NCI-H1694 treated with DMSO at 0.1 percent for 48 hours (cell line): ENCODE data around the gene PRKACB.
"Not testable (repeated sequence)": the region's sequence is repeated elsewhere in the genome, so short reads cannot be mapped to it uniquely, and the experiment has no call there.

ENCODE experiments used
- DNase-seq: peaks from one replicate; lab custom pipeline; 2025; lab: John Stamatoyannopoulos, UW

PRKACB gene

GRCh38 chr1:84269306-84269705, 125.2 kb downstream of the PRKACB start:
- DNase-seq = no peak

- DNase-seq = no peak
Observed at GRCh38 chr1:84271441-84272151, 127.5 kb downstream of the PRKACB start.

DNA sequence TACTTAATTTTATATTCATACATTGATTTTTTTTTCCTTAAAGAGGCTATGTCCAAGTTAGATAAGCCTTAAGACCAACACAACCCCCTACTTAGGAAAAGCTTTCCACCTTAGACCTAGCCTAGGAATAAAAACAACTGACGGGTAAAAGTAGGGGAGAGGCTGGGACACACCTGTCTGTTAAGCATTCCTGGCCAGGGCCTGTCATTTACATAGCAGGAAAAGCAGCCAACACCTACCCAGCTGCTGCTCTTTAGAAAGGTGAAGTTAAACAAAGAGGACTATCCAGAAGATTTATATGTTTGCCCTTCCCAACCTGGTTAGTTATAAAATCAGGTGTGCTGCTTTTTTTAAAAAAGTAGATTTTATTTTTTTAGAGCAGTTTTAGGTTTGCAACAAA, 128.3 kb downstream of the PRKACB start:
- DNase-seq = no peak

- DNase-seq = no peak
Observed at GRCh38 chr1:84277343-84278059, 133.4 kb downstream of the PRKACB start.

DNA sequence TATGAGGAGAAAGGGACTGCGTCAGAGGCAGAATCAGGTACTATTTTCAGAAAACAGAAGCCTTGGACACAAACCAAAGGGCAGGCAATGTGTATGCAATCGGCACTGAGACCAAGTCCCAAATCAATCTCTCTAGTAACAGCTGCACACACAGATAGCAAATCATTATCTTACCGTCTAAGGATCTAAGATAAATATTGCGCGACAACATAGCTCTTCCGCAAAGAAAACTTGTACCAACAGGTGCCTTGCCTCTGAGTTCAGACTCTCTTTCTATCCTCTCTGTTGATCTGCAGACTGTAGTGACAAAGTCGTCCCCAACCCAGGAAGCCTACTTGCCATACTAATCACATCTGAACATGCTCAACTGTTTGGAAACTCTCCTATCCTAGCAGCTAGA, 134.8 kb downstream of the PRKACB start:
- no peak for DNase-seq

- DNase-seq = no peak
Observed at GRCh38 chr1:84280912-84281311, 136.8 kb downstream of the PRKACB start.

- no peak for DNase-seq
Observed at GRCh38 chr1:84282780-84283333, 138.8 kb downstream of the PRKACB start.

DNA sequence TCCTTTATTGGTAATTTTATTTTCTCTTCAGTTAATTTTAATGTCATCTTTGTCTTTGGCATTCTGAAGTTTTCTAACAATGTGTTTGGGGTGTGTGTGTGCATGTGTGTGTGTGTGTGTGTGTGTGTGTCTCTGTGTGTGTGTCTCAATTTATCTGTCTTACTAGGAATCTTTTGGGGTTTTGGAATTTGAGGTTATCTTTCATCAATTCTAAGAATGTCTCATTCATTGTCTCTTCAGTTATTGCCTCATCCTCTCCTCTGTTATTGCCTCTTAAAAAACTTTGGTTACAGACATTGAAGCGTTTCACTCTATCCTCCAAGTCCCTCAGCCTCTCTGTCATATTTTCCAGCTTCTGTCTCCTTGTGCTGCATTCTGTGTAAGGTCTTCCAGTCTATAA, 139.3 kb downstream of the PRKACB start:
- DNase-seq = no peak

GRCh38 chr1:84286071-84286470, 142.0 kb downstream of the PRKACB start:
- DNase-seq = no peak

GRCh38 chr1:84287389-84287788, 143.3 kb downstream of the PRKACB start:
- not testable (repeated sequence) for DNase-seq
